Fibroblast of peridontal ligament (primary cell): ENCODE data around the gene KCTD1.

ENCODE experiments used
- DNase-seq: peaks from one replicate; pipeline ENCODE4 v3.0.0-alpha.2; 2010; ENCODE audit errors: extremely low read depth

The KCTD1 gene

DNA sequence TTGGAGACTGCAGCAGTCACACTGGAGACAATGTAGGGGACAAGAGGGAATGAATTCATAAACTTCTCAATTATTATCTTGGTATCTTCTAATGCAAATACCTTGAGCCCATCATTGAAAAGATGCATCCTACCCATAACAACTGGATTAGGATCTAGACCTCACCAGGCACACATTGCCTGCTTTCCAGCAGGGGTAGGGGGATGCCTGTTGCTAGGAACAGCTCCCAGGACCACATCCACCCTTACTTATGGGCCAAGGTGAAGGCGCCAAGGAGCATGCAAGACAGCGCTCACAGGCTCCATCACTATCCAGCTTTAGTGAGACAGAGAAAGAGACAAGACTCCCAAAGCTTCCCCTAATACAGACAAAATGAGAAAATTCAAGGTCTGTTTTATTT lies 24.4 kb downstream of the KCTD1 start:
- no peak for DNase-seq

DNA sequence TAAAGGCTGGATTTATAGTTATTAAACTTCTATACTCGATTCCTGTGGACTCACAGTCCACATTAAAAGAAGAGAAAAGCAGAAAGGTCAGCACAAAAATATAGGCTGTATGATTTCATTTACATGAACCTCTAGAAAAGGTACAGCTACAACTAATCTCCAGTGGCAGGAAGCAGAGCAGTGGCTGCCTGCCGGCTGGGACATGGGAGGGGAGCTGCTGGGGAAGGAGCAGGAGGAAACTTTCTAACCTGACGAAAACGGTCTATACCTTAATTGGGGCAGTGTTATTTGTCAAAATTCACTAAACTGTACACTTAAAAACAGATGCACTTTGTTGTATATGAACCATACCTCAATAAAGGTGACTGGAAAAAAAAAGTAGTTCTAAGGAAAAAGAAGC lies 26.7 kb downstream of the KCTD1 start:
- DNase-seq: no peak

DNA sequence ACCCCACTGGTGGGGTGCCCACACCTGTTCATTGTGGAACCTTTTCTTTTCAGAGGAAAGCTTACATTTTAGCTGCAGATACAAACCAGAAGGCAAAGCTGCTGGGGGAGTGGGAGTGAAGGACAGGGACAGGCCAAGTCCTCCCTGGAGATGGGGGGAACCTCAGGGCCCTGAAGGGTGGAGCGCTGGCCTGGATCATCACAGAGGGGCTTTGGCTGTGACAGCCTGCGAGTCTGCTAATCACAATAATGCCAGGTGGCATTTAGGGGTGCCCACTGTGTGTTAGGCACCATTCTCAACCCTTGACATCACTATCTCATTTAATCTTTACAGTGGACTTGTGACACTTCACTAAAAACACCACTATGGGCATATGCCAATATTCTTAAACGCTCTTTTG lies 27.4 kb downstream of the KCTD1 start:
- no peak for DNase-seq

DNA sequence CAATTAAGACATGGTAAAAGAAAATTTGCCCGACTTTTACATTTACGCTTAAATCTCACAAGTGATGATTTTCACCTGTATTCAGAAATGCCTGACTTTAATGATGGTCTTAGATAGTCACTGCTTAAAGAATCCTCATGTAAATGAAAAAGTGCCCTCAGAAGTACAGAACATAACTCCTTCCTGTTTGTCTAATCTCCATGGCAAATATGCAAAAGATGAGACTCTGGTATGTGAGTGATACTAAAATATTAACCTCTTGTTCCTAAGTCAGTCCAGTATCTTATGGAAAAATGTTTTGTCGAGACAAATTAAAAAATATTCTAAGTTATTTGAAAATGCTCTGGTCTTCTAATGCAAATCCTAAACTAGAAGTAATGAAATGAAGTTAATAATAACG lies 29.2 kb downstream of the KCTD1 start:
- DNase-seq: no peak

DNA sequence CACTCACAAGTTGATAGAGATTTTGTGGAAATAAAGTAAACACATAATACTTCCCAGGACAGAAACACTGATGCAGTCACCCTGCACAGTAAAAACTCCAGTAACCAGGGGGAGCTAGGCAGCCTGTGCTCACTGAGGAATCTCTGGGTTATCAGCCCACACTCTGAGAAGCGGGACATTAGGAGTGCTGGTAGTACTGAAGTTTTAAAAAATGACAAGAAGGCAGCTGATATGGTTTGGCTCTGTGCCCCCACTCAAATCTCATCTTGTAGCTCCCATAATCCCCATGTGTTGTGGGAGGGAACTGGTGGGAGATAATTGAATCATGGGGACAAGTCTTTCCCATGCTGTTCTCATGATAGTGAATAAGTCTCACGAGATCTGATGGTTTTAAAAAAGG lies 31.4 kb downstream of the KCTD1 start:
- DNase-seq: no peak

DNA sequence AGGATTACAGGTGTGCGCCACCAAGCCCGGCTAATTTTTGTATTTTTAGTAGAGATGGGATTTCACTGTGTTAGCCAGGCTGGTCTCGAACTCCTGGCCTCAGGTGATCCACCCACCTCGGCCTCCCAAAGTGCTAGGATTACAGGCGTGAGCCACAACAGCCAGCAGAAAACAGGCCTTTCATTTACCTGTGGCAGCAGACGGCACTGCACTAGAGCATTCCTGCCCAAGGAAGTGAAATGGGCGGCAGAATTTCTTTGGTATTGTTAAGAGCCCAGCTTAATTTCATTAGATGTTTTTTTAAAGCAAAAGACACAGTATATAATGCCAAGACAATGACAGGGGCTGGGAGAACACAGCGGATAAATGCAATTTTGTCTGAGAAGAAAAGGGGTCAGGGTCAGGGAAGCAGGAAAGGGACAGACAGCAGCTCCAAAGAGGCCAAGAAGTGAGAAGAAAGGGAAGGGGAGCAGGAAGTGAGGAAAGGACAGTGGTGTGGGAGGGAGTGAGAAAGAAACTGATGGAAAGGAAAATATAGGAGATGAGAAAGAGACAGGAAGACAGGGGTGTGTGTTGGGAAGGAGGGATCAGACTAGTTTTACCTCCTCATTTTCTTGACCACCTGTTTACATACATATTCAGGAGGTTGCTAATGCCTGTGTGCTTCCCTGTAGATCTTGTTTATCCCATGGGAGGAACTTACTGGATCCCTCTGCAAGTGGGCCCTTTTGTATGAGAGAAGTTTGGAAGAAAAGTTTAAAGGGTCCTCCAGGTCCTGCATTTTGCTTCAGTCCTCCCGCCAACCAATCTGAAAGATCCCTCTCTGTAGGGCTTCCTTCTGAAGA lies 32.5 kb downstream of the KCTD1 start:
- no peak for DNase-seq

DNA sequence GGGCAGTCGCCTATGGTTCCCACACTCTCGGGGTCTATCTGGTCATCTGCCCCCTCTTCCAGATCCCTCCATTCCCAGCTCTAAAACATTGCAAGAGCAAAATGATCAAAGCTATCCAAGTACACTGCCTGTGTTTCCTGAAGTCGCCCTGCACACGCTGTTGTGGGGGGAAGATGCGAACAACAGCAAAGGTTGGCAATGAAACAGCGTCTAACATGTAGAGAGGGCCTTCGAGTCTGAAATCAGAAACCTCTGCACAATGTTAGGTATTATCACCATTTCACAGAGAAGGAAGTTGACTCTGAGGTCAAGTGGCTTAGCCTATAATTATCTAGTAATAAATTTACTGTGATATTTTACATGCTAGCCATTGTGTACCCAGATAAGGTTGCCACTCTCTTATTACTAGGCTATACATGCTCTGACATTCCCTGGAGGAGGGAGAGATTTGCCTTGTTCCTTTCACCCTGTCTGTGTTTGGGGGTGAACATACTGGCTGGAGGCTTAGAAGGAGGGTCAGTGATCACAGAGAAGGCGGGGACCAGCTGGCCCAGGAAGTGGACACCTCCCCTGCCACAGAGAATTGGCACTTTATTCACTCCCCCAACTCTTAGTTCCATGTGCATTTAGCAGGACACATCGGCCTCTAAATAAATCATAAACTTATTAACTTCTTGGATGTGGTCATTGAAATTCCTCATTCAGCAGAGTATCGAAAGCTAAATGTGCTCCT lies 36.8 kb downstream of the KCTD1 start:
- no peak for DNase-seq

DNA sequence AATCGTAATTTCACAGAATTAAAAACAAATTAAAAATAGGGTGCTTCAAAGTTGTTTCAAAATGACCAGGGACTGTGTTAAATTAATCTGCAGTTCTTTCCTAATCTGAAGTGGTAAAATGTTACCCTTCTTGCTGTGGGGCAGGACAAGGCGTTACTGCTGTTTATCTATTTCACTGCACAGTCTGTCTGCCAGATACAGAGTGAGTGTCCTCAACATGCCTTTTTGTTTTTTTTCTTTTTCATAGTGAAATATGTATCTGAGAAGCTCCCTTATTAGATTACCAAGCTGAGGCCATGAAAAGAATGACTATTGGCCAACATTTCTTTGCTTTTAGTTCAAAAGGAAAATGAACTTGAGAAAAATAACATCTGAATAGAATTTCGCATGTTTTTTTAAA lies 38.0 kb downstream of the KCTD1 start:
- peak; percentile 18 for DNase-seq

DNA sequence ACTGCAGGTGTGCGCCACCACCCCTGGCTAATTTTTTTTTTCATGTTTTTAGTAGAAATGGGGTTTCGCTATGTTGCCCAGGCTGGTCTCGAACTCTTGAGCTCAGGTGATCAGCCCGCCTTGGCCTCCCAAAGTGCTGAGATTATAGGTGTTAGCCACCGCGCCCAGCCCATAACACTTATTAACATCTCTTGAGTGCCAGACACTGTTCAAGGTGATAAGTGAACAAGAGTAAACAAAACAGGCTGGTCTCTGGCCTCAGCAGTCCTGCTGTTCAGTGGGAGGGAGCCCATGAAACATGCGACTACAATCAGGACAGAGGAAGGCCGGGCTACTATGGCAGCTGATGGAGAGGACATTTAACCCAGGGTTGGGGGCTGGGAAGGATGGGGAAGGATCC lies 42.3 kb downstream of the KCTD1 start:
- no peak for DNase-seq

DNA sequence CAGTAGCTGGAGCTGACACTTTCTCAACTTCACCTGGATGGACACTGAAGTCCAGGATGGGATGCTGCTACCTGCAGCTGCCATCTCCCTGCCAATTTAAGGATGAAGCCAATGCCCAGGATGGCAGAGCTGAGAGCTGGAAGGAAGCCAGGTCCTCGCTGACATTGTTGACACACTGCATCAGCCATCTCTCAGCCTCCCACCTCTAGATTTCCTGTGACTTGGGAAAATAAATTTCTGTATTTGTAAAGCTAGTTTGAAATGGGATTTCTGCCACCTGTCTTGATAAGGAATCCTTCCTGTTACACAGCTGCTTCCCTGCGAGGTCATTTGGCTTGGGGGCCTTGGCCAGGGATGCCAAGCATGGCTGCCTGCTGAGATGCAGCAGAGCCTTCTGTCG lies 43.5 kb downstream of the KCTD1 start:
- DNase-seq: no peak

DNA sequence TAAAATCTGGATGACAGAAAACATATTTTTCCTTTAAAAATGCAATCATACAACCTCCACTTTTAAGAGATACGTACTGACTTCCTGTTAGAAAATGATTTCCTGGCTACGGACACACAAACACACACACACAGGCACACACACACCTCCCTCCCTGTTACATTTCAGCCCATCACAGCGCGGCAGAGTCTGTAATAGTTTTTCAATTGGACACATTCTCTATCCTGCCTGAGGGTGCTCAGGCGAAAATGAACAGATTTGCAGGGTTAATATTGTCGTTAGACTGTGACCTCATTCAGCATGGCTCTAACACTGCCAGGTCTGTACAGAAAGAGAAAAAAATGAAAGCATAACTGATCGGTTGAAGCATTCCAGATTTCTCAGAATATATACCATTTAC lies 45.0 kb downstream of the KCTD1 start:
- no peak for DNase-seq

DNA sequence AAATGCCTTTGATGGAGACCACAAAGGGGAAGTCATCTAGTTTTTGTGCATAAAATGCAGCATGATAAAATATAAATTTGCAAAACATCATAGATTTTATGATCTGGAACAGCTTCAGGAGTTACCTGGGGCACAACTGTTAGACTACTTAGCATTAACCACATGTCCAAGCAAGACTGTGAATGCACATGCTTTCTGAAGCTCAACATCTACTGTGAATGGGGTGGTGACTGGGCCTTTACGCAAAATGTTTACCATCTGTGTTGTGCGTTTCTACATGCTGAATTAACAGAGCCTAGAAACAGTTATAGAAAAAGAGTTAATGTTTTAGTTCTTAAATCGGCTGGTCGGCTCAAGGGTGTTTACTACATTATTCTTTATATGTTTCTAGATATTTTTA lies 45.5 kb downstream of the KCTD1 start:
- no peak for DNase-seq

DNA sequence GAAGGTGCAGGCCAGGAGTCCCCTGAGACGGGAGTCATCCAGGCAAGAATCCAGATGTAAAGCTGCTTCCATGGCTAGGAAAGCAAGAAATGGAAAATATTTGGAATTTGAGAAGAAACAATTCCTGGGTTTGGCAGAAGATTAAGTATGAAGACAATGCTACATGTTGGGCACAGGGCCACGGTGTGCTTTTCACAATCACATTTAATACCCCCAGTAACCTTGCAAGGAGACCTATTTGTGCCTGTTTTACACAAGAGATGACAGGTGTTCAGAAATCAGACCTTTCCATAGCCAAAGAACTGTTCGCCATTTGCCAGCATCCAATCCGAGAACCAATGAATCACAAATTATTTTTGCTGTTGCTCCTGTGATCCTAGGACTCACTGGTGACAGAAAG lies 50.5 kb downstream of the KCTD1 start:
- no peak for DNase-seq

DNA sequence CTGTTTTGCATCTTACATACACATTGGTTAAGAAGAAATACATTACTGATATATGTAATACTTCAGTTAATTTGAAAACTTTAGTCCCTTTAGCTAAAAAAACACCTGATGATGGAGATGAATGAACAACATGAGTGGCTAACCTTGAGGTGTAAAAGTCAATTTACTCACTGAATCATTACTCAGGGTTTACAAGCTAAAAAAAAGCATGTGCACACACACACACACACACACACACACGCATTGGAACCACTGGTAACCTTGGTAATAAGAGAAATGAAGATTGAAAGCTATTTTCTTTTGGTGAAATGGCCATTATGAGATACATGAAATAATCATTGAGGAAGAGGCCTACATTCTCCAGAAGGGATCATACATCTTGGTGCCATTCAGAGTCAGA lies 51.8 kb downstream of the KCTD1 start:
- DNase-seq: no peak

DNA sequence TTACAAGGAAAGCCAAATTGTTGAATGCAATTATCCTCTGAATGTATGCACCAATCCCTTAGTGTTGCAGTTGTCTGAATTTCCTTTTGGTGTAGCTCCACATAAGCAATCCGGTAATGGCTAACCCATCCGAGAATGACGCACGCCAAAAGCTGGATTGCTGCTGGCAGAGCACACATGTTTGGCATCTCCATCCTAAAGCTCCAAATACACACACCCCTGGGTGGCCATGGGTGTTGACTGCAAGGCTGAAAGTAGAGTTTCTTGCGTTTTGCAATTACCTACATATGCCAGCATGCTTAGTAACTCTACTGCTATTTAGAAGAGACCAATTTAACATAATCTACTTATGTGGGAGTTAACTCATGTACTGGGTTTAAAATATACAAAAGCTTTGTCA lies 53.1 kb downstream of the KCTD1 start:
- peak; percentile 23 for DNase-seq

DNA sequence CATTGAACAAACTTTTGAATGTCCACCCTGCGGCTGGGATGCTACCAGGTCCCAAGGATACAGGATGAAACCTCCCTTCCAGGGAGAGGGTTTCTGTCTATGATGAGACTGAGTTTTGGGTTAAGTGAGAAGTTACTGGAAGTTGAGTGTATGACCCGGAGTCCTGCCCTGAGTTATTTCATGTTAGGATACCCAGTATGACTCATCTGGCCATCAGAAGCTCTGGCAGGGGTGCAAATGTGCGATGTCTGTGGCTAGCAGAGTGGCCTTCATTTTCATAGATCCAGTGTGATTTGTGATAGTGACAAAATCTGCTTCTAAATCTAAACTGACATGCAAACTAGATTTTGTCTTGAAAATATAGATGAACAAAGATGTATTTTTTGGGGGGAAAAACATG lies 55.3 kb downstream of the KCTD1 start:
- DNase-seq: no peak

DNA sequence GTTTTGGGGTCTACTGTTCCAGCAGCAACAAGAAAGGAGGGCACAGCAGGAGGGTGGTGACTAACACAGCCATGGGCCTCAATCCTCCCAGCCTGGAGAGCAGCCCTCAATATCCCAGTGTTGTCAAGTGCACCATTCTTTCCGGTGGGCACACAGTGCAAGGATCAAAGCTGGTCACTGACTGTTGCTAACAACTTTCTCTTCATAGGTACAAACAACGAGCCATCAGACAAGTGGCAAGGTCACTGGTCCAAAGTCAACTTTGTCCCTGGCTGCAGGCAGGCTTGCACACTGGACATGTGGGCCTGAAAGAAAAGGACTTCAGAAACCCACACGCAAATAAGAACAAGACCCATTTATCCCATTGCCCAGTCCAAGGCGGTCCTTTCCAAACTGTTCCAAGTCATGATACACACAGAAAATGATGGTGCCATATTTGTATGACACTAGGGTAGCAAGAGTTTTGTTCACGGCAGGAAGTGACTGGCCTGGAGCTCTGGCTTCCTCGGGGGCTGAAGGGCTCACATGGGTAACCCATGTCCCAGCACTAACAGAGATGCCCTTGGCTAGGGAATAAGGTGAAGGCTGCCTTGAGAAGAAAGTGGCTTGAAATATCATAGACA lies 57.0 kb downstream of the KCTD1 start:
- no peak for DNase-seq

DNA sequence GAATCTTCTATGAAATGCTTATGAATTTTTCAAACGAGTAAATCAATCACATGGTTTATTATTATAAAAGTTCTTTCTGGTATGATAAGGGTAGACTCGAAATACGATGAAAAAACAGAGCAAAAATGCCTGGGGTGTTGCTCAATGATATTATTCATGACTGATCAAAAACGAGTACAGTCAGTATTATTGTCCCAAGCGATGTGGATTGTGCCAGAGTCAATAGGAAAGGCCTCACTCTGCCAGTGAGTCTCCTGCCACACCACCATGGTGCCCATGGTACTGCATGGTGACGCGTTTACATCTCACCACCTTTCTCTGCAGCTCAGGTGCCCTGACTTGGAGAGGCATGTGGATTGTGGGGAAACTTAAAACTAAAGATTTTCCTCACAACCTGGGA lies 58.5 kb downstream of the KCTD1 start:
- no peak for DNase-seq

DNA sequence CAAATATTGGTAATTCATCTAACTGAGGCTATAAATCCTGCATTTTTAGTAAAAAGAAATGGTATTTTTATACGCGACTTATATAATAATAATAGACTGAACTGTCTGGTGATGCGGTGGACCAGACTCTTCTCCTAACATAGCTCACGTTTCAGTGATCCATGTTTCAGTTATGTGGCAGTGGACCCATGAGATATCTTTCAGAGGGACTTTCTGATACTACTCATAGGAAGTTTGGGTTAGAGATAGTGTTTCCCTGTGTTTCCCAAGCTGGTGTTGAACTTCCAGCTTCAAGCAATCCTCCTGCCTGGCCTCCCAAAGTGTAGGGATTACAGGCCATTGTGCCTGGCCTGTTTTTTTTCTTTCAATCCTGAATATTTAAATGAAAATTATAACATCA lies 59.2 kb downstream of the KCTD1 start:
- no peak for DNase-seq

DNA sequence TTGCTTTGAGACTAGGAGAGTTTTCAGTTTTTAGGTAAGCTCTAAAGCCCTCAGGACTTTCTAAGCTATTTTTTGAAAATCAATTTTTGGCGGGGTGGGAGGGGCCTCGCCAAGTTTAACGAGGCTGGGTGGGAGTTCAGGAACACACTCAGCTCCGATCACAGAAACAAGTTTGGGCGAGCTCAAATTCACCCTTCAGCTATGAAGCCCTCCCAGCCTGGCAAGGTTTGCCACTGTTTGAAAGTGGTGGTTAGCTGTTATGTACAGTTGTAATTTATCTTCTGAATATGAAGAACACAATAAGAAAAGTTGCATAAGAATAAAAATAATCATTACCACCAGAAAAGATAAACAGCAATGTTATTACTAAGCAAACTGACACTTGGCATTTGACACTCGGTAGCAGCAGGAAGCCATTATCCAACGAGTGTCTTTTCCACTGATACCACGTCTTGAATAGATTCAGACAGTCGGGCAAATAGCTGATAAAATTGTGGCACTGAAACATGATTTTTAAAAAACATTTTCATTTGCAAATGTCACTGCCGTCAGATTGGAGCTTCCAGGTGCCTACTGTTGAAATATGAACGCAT lies 59.8 kb downstream of the KCTD1 start:
- DNase-seq: no peak

DNA sequence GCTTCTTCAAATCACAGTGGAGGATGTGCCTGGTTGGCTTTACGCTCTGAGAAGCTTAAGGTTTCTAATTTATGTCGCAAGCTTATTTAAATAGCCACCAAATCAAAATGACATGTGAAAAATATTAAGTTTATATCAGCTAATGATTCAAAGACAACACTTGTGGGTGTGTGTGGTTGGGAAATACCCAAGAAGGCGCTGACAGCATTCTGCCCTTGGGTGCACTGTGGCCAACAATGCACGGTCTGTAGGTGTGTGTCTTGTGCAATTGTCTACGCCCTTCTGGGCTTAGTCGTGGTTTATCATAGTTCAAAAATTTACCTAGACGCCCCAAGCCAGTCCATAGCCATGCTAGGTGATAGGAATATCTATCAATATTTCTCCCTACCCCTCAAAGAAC lies 60.9 kb downstream of the KCTD1 start:
- no peak for DNase-seq

DNA sequence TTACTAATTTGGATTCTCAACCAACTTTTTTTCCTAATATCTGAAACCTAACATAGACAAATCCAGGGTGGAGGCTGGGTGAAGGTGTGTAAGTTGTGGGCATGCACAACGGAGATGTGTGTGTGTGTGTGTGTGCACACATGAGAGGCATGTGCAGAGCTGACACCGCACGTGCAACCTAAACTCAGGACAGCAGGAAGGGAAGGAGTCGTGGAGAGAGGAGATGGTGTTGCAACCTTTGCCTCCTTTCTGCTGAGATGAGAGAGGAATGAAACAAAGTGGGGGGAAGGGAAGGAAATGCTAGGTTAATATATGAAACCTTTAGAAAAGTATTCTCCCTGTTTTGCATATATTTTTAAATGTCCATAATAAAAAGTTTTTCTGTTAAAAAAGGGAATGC lies 64.7 kb downstream of the KCTD1 start:
- DNase-seq: no peak

DNA sequence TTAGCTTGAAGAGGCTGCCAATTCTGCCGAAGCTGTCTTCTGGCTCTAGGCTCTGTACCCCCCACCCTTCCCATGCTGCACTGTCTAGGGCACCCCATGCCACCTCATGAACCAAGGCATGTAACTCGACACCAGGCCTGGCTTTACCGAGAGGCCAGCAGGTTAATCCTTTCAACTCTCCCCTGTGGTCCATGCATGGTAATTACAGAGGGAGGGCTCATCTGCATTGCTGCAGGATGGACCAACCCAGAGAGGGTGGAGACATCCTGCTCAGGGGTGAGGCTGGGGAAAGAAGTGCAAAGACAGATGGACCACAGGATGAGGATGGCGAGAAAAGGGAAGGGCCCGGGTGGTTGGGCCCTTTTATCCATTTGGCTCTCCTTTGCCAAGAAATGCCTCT lies 65.8 kb downstream of the KCTD1 start:
- no peak for DNase-seq
